ENCODE results near the gene QRICH2.

QRICH2 gene

GRCh38 chr17:76267051-76267576, 41.0 kb downstream of the QRICH2 start:
- H3K4me3 ChIP-seq (ENCODE audit: insufficient read depth, low read length, poor library complexity, severe bottlenecking): peak overlapping the region; percentile 81
- H3K27me3 ChIP-seq (ENCODE audit: low read length): no peaks in the 10 kb centered on the region
- H3K27ac ChIP-seq (ENCODE audit: low read depth, low read length): peak overlapping the region; percentile 98
- peak overlapping the region; percentile 96 for H3K4me2 ChIP-seq (ENCODE audit: low read depth, low read length, poor library complexity, severe bottlenecking)
- no peaks in the 10 kb centered on the region for H3K36me3 ChIP-seq (ENCODE audit: low read length)
- H3K9me3 ChIP-seq (ENCODE audit: insufficient read depth, low read length): no peaks in the 10 kb centered on the region
- H3K9me2 ChIP-seq (replicated peaks; ENCODE audit: insufficient read depth, low read length): no peaks in the 10 kb centered on the region
- no peaks in the 10 kb centered on the region for H4K20me1 ChIP-seq (ENCODE audit: low read depth, low read length)
- H3K79me2 ChIP-seq (ENCODE audit: insufficient read depth, low read length): peaks cover 25% of the 10 kb centered on the region
- TF ChIP-seq CTCF (IDR thresholded peaks at IDR 0.05; ENCODE audit: insufficient read depth, low read length, poor library complexity, severe bottlenecking) (no peak), EZH2phosphoT487 (conservative IDR thresholded peaks at IDR 0.05; ENCODE audit: low read length) (no peak)
- peak overlapping the region; percentile 79 for H3K9ac ChIP-seq (ENCODE audit: low read length)
- no peak overlapping the region for H2AFZ ChIP-seq (ENCODE audit: low read depth, low read length, severe bottlenecking)
- H3F3A ChIP-seq (ENCODE audit: insufficient read depth): peaks cover 76% of the 10 kb centered on the region

- TF ChIP-seq CTCF (IDR thresholded peaks at IDR 0.05; ENCODE audit: insufficient read depth, low read length, poor library complexity, severe bottlenecking) (no peak), EZH2phosphoT487 (conservative IDR thresholded peaks at IDR 0.05; ENCODE audit: low read length) (no peak)
- H3K36me3 ChIP-seq (ENCODE audit: low read length): no peaks in the 10 kb centered on the region
- no peaks in the 10 kb centered on the region for H3K9me2 ChIP-seq (replicated peaks; ENCODE audit: insufficient read depth, low read length)
- no peaks in the 10 kb centered on the region for H4K20me1 ChIP-seq (ENCODE audit: low read depth, low read length)
- no peaks in the 10 kb centered on the region for H3K9me3 ChIP-seq (ENCODE audit: insufficient read depth, low read length)
- H2AFZ ChIP-seq (ENCODE audit: low read depth, low read length, severe bottlenecking): no peak overlapping the region
- H3K9ac ChIP-seq (ENCODE audit: low read length): peak overlapping the region; percentile 79
- H3K79me2 ChIP-seq (ENCODE audit: insufficient read depth, low read length): peaks cover 25% of the 10 kb centered on the region
- peak overlapping the region; percentile 81 for H3K4me3 ChIP-seq (ENCODE audit: insufficient read depth, low read length, poor library complexity, severe bottlenecking)
- H3K27me3 ChIP-seq (ENCODE audit: low read length): no peaks in the 10 kb centered on the region
- H3F3A ChIP-seq (ENCODE audit: insufficient read depth): peaks cover 75% of the 10 kb centered on the region
- peak overlapping the region; percentile 96 for H3K4me2 ChIP-seq (ENCODE audit: low read depth, low read length, poor library complexity, severe bottlenecking)
- peak overlapping the region; percentile 98 for H3K27ac ChIP-seq (ENCODE audit: low read depth, low read length)
Observed at GRCh38 chr17:76266244-76266938, 41.7 kb downstream of the QRICH2 start.

DNA sequence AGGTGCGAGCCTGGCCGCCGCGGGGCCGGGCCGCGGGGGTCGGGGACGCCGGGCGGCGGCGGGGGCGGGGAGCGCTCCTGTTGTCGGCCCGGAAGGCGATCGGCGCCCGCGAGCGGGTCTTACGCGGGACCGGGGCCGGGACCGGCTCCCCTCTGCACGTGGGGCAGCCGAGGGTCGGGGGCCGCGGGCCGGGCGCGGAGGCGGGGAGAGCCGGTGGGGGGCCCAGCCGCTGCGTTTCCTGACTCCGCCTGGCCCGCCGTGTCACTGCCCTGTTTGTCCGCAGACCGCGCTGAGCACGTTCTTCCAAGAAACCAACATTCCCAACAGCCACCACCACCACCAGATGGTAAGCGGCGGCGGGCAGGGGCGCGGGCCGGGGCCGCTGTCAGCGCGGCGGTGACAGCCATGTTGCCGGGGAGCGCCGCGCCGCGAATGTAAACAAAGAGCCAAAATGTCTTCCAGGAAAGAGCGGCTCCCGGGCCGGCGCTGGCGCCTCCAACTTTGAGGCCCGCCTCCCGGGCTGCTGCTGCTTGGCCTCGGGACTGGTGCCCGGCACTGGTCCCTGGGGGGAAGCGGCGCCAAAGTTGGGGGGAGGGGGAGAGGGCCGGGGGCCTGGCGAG, 42.3 kb downstream of the QRICH2 start:
- peak overlapping the region; percentile 79 for H3K9ac ChIP-seq (ENCODE audit: low read length)
- peak overlapping the region; percentile 96 for H3K4me2 ChIP-seq (ENCODE audit: low read depth, low read length, poor library complexity, severe bottlenecking)

More for the DNA sequence above, 42.3 kb downstream of the QRICH2 start:
- Histone ChIP-seq H3K4me3 (ENCODE audit: insufficient read depth, low read length, poor library complexity, severe bottlenecking) (peak overlapping the region; percentile 81), H3F3A (ENCODE audit: insufficient read depth) (peaks cover 75% of the 10 kb centered on the region), H3K79me2 (ENCODE audit: insufficient read depth, low read length) (peaks cover 25% of the 10 kb centered on the region), H2AFZ (ENCODE audit: low read depth, low read length, severe bottlenecking) (no peak overlapping the region), H3K36me3 (ENCODE audit: low read length) (no peaks in the 10 kb centered on the region), H3K9me3 (ENCODE audit: insufficient read depth, low read length) (no peaks in the 10 kb centered on the region), H3K27me3 (ENCODE audit: low read length) (no peaks in the 10 kb centered on the region), H3K9me2 (replicated peaks; ENCODE audit: insufficient read depth, low read length) (no peaks in the 10 kb centered on the region), H3K27ac (ENCODE audit: low read depth, low read length) (peak overlapping the region; percentile 98), H4K20me1 (ENCODE audit: low read depth, low read length) (no peaks in the 10 kb centered on the region)
- TF ChIP-seq EZH2phosphoT487 (conservative IDR thresholded peaks at IDR 0.05; ENCODE audit: low read length): no peak
- TF ChIP-seq CTCF (IDR thresholded peaks at IDR 0.05; ENCODE audit: insufficient read depth, low read length, poor library complexity, severe bottlenecking): no peak
